Activated CD8-positive, alpha-beta memory T cell treated with anti-CD3 and anti-CD28 coated beads, Interleukin-2, amount 10 ng/mL, durations not matched to agents 7 days and 5 days (primary cell): ENCODE results near the gene AGPS. TPM values are rescaled to one million over a fixed set of nuclear protein-coding genes. Genes with fewer than 3 reads are reported as not detected.
A peak's percentile ranks its signal among the peaks of the same experiment; 100 is the strongest.
"Not testable (repeated sequence)": the region's sequence is repeated elsewhere in the genome, so short reads cannot be mapped to it uniquely, and the experiment has no call there.

Experiments
- ATAC-seq: fragments of 150-1000 bp; cut with Tn5 transposase; one replicate; pipeline ENCODE4 v1.10.0; 2021; ENCODE audit warnings: moderate library complexity
- CTCF ChIA-PET: fragments of 350-600 bp; sonication (Branson Sonifier 250); formaldehyde crosslinking; loops from one replicate; lab custom pipeline; 2021; ENCODE audit warnings: antibody characterized with exemption; lab: Charles Lee
- DNase-seq: peaks from one replicate; pipeline ENCODE4 v3.0.0-alpha.2; 2020
- H3K27ac Mint-ChIP-seq: one replicate; pipeline ENCODE4 v1.8.0; 2021; ENCODE audit warnings: mild to moderate bottlenecking, mixed read lengths
- H3K27me3 Mint-ChIP-seq: one replicate; pipeline ENCODE4 v1.8.0; 2021; ENCODE audit warnings: mixed read lengths
- H3K36me3 Mint-ChIP-seq: one replicate; pipeline ENCODE4 v1.8.0; 2021; ENCODE audit warnings: mild to moderate bottlenecking, mixed read lengths
- H3K4me1 Mint-ChIP-seq: one replicate; pipeline ENCODE4 v1.8.0; 2021; ENCODE audit warnings: mixed read lengths
- H3K4me3 Mint-ChIP-seq: one replicate; pipeline ENCODE4 v1.8.0; 2021; ENCODE audit warnings: mild to moderate bottlenecking, moderate library complexity, mixed read lengths
- H3K9me3 Mint-ChIP-seq: one replicate; pipeline ENCODE4 v1.8.0; 2022; ENCODE audit warnings: low read depth, mixed read lengths
- total RNA-seq, 2 experiments: library from RNA; stranded (reverse); gene quantifications; one replicate each; pipeline ENCODE4 v1.2.3, GENCODE V29; 2021

AGPS gene
- total RNA-seq: 10 to 100 TPM; 58.5 to 60.9 TPM

DNA sequence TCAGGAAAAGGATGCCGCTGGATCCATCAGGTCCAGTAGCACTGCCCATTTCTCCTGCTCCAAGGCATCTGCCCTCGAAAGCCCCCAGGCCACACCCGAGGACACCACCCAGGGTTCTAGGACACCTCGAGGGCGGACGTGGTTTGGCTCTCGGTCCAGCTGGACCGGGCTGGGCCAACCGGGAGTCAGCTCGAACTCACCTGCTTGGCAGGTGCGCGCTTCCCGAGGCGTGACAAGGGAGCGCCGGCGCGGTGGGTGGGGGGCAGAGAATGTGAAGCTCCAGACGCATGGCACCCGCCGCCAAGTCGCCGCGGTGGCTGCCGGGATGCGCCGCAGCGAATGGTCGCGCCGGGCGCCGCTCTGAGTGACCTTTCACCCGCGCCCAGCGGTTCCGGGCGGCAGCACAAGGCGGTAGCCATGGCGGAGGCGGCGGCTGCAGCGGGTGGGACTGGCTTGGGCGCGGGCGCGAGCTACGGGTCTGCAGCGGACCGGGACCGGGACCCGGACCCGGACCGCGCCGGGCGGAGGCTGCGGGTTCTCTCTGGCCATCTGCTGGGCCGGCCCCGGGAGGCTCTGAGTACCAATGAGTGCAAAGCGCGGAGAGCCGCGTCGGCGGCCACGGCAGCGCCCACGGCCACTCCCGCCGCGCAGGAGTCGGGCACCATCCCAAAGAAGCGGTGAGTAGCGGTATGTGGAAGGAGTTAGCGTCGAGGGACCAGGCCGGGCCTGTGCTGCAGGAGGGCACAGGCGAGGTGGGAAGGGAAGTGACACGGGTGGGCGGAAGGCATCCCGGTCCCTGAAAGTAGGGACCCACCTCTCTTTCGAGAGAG, at the start of gene AGPS:
Gene AGPS, plus strand, starts transcription at position 401 of the 830 bp plus-strand sequence. Its CDS starts 17 bp downstream, at position 418.
- Mint-ChIP-seq H3K4me3 (peak within 1 kb of the TSS; percentile 92), H3K36me3 (peaks cover 26% of the 10 kb centered on the region), H3K27ac (peak within 1 kb of the TSS; percentile 88), H3K9me3 (no peaks in the 10 kb centered on the region), H3K4me1 (peaks cover 51% of the 10 kb centered on the region), H3K27me3 (no peaks in the 10 kb centered on the region)
- peak; percentile 97 for ATAC-seq
- peak; percentile 88 for DNase-seq
- CTCF ChIA-PET: interaction anchor here (0.5 to 4.0 kb wide), 14 partner anchors 11 to 838 kb away, joined by 3 to 16 read pairs (median 4); partner anchors contain the start of gene NFE2L2

DNA sequence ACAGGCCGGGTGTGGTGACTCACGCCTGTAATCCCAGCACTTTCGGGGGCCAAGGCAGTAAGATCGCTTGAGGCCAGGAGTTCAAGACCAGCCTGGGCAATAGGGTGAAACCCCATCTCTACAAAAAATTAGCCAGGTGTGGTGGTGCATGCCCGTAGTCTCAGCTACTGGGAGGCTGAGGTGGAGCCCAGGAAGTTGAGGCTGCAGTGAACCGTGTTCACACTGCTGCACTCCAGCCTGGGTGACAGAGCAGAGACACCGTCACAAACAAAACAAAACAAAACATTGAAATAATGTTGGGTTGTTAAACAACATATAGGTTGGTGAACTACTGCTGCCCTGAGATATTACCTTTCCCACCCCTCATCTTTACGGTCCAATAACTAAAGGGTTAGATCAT, 48.8 kb upstream of the AGPS start:
- Mint-ChIP-seq H3K27ac (no peak overlapping the region), H3K27me3 (no peaks in the 10 kb centered on the region), H3K4me3 (no peak overlapping the region), H3K4me1 (no peaks in the 10 kb centered on the region), H3K36me3 (no peaks in the 10 kb centered on the region), H3K9me3 (no peaks in the 10 kb centered on the region)
- DNase-seq (no peak), ATAC-seq (no peak)
- CTCF ChIA-PET: interaction anchor here (1.5 kb wide), 1 partner anchor 8 kb away, joined by 5 read pairs; no protein-coding TSS in a partner anchor

DNA sequence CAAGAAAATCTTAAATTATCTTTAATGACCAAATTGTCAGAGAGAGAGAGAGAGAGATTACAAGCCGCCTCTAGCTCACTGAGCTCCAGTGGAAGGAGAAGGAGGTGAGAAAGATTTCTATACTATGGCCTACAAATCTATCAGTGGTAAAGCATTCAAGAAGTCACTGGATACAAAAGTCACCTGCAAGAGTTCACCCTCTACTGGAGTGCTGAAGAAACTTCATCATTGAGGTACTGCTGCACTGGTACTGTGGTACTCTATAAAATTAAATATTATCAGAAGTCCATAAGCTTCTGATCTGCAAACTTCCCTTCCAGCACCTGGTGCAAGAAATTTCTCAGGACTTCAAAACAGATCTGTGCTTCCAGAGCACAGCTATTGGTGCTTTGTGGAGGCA, 48.3 kb upstream of the AGPS start:
- Mint-ChIP-seq H3K36me3 (no peaks in the 10 kb centered on the region), H3K4me3 (no peak overlapping the region), H3K27me3 (no peaks in the 10 kb centered on the region), H3K9me3 (no peaks in the 10 kb centered on the region), H3K27ac (no peak overlapping the region), H3K4me1 (no peaks in the 10 kb centered on the region)
- CTCF ChIA-PET: interaction anchor here (0.7 to 1.5 kb wide), 4 partner anchors 9 to 677 kb away, joined by 3 to 5 read pairs (median 3); no protein-coding TSS in a partner anchor
- ATAC-seq (no peak), DNase-seq (no peak)

DNA sequence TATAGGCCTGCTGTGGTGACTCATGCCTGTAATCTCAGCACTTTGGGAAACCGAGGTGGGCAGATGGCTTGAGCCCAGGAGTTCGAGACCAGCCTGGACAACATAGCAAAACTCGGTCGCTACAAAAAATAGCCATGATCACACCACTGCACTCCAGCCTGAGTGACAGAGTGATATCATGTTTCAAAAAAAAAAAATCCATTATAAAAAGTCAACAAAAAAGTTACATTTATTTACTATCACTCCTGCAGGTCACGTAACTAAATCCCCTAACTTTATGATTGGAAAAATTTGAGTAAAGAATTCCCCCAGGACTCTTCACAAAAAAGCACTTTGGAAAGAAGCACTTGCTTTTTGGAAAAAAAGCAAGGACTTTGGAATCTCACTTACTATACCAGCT, 46.4 kb upstream of the AGPS start:
- DNase-seq: no peak
- H3K4me3 Mint-ChIP-seq: no peak overlapping the region
- H3K9me3 Mint-ChIP-seq: no peaks in the 10 kb centered on the region
- CTCF ChIA-PET: interaction anchor here (1.0 kb wide), 1 partner anchor 11 kb away, joined by 3 read pairs; no protein-coding TSS in a partner anchor
- no peaks in the 10 kb centered on the region for H3K27me3 Mint-ChIP-seq
- H3K36me3 Mint-ChIP-seq: no peaks in the 10 kb centered on the region
- H3K27ac Mint-ChIP-seq: no peak overlapping the region
- ATAC-seq: no peak
- no peaks in the 10 kb centered on the region for H3K4me1 Mint-ChIP-seq

DNA sequence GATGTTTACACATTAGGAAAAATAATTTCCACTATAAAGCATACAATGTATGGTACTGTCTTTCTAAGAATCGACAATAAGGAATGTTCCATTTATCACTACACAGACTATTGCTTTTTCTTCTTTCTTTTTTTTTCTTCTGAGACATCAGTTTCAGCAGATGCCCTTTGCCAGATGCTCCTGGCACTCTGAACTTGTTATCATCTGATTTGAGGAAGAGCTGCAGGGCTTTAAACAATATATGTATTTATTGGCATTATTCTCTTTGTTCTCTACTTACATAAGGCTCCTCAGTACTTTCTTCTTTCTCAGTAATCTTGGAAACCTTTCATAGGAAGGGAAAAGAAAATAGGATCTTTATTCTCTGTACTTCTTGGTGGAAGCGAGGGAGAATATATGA, 45.0 kb upstream of the AGPS start:
- Mint-ChIP-seq H3K27me3 (no peaks in the 10 kb centered on the region), H3K27ac (no peak overlapping the region), H3K4me3 (no peak overlapping the region), H3K36me3 (no peaks in the 10 kb centered on the region), H3K4me1 (no peaks in the 10 kb centered on the region), H3K9me3 (no peaks in the 10 kb centered on the region)
- CTCF ChIA-PET: interaction anchor here (1.0 to 1.2 kb wide), 2 partner anchors 12 to 184 kb away, joined by 3 to 4 read pairs; no protein-coding TSS in a partner anchor
- DNase-seq (no peak), ATAC-seq (no peak)

DNA sequence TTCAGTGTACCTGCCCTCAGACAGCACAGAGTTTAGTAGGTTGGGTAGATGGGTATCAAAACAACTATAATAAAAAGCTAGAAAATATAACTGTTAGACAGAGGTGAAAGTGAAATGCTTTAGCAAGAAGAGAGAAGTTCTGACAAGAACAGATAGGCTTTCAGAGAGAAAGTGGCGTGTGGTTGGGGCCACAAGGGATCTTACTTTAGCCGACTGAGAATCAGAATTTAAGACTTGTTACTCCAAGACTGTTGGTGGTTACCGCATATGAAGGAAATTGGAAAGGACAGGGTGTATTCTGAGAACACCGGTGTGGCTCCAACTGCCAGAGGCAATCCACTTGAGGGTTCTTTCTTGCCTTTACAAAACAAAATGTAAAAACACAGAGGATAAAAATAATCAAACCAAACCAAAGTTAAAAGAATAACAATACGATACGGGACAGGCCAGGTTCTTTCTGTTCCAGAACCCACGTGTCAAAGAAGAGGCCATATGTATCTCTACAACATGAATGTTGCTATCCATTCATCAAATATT, 44.4 kb upstream of the AGPS start:
- DNase-seq (no peak), ATAC-seq (no peak)
- CTCF ChIA-PET: no interaction called here
- no peaks in the 10 kb centered on the region for H3K36me3 Mint-ChIP-seq
- H3K4me1 Mint-ChIP-seq: no peaks in the 10 kb centered on the region
- no peak overlapping the region for H3K4me3 Mint-ChIP-seq
- no peaks in the 10 kb centered on the region for H3K9me3 Mint-ChIP-seq
- no peaks in the 10 kb centered on the region for H3K27me3 Mint-ChIP-seq
- H3K27ac Mint-ChIP-seq: no peak overlapping the region

DNA sequence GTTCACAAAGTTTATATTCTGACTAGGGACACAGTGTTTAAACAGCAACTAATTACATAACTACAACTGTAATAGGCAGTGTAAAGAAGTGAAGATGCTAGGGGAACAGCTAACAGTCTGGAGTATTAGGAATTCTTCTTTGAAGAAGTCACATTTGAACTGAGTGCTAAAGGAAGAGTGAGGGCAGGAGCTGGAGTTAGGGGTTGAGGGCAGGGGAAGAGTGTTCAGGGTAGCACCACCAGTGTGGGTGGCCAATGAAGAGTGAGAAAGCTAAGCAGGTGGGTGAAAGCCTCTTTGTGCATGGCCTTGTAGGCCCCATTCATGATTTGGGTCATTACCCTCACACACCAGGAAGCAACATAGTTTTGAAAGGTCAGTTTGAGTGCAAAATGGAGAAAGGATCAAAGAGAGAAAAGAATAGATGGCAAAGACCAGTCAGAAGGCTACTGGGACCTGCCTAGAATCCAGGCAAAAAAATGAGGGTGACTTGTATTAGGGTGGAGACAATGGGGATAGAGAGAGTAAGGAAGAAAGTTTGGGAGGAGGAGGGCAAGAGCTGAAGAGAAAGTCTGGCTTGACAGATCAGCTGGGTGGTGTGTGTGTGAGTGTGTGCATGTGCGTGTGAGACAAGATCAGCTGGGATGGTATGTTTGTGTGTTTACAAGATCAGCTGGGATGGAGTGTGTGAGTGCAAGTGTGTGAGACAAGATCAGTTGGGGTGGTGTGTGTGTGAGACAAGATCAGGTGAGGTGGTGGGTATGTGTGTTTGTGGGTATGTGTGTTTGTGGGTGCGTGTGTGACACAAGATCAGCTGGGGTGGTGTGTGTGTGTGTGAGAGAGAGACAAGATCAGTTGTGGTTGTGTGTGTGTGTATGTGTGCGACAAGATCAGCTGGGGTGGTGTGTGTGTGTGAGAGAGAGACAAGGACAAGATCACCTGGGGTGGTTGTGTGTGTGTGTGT, 43.6 kb upstream of the AGPS start:
- Mint-ChIP-seq H3K9me3 (no peaks in the 10 kb centered on the region), H3K4me3 (no peak overlapping the region), H3K36me3 (no peaks in the 10 kb centered on the region), H3K27me3 (no peaks in the 10 kb centered on the region), H3K27ac (no peak overlapping the region), H3K4me1 (no peaks in the 10 kb centered on the region)
- ATAC-seq (no peak), DNase-seq (no peak)
- CTCF ChIA-PET: interaction anchor here (2.2 kb wide), 1 partner anchor 13 kb away, joined by 7 read pairs; no protein-coding TSS in a partner anchor

DNA sequence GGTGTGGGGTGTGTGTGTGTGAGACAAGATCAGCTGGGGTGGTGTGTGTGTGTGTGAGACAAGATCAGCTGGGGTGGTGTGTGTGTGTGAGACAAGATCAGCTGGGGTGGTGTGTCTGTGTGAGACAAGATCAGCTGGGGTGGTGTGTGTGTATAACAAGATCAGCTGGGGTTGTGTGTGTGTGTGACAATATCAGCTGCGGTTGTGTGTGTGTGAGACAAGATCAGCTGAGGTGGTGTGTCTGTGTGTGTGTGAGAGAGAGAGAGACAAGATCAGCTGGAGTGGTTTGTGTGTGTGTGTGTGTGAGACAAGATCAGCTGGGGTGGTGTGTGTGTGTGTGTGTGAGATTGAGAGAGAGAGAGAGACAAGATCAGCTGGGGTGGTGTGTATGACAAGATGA, 41.9 kb upstream of the AGPS start:
- H3K9me3 Mint-ChIP-seq, H3K4me1 Mint-ChIP-seq, ATAC-seq, DNase-seq, H3K4me3 Mint-ChIP-seq, H3K27ac Mint-ChIP-seq, H3K27me3 Mint-ChIP-seq, H3K36me3 Mint-ChIP-seq: not testable (repeated sequence)
- CTCF ChIA-PET: interaction anchor here (1.1 to 2.2 kb wide), 2 partner anchors 15 to 202 kb away, joined by 4 to 7 read pairs; no protein-coding TSS in a partner anchor

DNA sequence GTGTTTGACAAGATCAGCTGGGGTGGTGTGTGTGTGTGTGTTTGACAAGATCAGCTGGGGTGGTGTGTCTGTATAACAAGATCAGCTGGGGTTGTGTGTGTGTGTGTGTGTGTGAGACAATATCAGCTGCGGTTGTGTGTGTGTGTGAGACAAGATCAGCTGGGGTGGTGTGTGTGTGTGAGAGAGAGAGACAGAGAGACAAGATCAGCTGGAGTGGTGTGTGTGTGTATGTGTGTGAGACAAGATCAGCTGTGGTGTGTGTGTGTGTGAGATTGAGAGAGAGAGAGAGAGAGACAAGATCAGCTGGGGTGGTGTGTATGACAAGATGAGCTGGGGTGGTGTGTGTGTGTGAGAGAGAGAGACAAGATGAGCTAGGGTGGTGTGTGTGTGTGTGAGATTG, 41.5 kb upstream of the AGPS start:
- ATAC-seq: not testable (repeated sequence)

DNA sequence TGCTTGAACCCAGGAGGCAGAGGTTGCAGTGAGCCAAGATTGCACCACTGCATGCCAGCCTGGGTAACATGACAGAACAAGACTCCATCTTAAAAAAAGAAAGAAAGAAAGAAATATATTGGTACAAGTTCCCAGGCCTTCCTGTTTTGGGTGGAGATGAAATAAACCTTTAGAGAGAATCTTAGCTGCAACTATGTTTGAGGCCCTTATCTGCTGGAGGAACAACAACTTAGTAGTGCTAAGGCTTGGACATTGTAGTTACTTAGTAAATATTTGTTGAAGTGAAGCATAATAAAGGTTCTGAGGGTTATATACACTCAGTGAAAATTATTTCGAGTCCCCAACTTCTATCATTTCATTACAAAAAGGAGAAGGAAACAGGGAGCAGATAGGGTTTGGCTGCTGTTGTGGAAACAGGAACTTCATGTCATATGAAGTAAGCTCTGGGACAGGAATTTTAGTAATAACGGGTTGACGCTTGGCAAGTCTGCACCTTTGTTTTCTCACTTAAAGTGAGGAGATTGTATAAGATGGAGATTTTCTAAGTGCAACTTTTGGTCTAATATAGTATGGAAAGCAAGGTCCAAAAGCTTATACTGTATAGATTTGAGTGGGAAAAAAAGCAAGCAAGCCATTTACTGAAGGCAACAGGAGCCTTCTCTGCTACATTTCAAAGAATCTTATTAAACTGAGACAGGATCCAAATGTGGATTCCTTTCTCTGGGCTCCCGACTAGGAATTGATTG, 40.0 kb upstream of the AGPS start:
- no peak overlapping the region for H3K27ac Mint-ChIP-seq
- H3K9me3 Mint-ChIP-seq: no peaks in the 10 kb centered on the region
- no peaks in the 10 kb centered on the region for H3K4me1 Mint-ChIP-seq
- H3K27me3 Mint-ChIP-seq: no peaks in the 10 kb centered on the region
- ATAC-seq (no peak), DNase-seq (no peak)
- H3K4me3 Mint-ChIP-seq: no peak overlapping the region
- CTCF ChIA-PET: interaction anchor here (0.7 to 1.1 kb wide), 2 partner anchors 40 to 371 kb away, joined by 3 read pairs; partner anchors contain the start of gene AGPS
- peaks cover 2% of the 10 kb centered on the region for H3K36me3 Mint-ChIP-seq

More for the DNA sequence above, 41.5 kb upstream of the AGPS start:
- CTCF ChIA-PET: interaction anchor here (1.1 kb wide), 1 partner anchor 203 kb away, joined by 4 read pairs; no protein-coding TSS in a partner anchor
- not testable (repeated sequence) for H3K9me3 Mint-ChIP-seq, H3K4me3 Mint-ChIP-seq, H3K27me3 Mint-ChIP-seq, H3K4me1 Mint-ChIP-seq, DNase-seq, H3K36me3 Mint-ChIP-seq, H3K27ac Mint-ChIP-seq

DNA sequence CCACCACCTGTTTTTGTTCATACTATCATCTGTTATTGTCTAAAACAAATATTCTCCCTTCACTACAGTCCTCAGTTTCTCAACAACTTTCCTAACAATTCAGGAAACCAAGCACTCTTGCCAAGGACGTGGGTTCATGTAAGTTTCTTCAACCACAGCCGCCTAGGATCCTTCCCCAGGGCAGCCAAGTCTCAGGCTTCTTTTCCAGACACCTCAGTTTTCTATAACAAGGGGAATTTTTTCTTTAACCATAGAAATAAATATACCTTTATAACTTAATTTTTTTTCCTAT, 39.4 kb upstream of the AGPS start:
- Mint-ChIP-seq H3K4me3 (no peak overlapping the region), H3K27me3 (no peaks in the 10 kb centered on the region), H3K9me3 (no peaks in the 10 kb centered on the region), H3K4me1 (no peaks in the 10 kb centered on the region), H3K27ac (no peak overlapping the region), H3K36me3 (peaks cover 2% of the 10 kb centered on the region)
- CTCF ChIA-PET: no interaction called here
- DNase-seq (no peak), ATAC-seq (no peak)

DNA sequence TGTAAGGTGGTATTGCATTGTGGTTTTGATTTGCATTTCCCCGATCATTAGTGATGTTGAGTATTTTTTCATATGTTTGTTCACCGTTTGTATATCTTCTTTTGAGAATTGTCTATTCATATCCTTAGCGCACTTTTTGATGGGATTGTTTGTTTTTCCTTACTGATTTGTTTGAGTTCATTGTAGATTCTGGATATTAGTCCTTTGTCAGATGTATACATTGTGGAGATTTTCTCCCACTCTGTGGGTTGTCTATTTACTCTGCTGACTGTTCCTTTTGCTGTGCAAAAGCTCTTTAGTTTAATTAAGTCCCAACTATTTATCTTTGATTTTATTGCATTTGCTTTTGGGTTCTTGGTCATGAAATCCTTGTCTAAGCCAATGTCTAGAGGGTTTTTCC, 38.0 kb upstream of the AGPS start:
- DNase-seq, H3K27me3 Mint-ChIP-seq, H3K36me3 Mint-ChIP-seq, H3K4me3 Mint-ChIP-seq, H3K27ac Mint-ChIP-seq, ATAC-seq, H3K4me1 Mint-ChIP-seq, H3K9me3 Mint-ChIP-seq, CTCF ChIA-PET: not testable (repeated sequence)
